ENCODE measurements around the gene RHOT2. TPM values are rescaled to one million over a fixed set of nuclear protein-coding genes. Genes with fewer than 3 reads are reported as not detected.
A peak's percentile ranks its signal among the peaks of the same experiment; 100 is the strongest.

The RHOT2 gene
- total and polyA plus RNA-seq, 2 of the 8 experiments (the other 6 are each of a cell fraction or from before 2014, with no cell fraction given): 149 to 194 TPM

- H2BK120ac ChIP-seq (replicated peaks; ENCODE audit: low read depth, low read length): no peak overlapping the region
- ChIA-PET CTCF (ENCODE audit: partially characterized antibody) (interaction anchor here (0.7 to 12.0 kb wide), 9 partner anchors 8 to 94 kb away, joined by 3 to 75 read pairs (median 5); partner anchors contain the start of genes RHOT2 and WDR24), POLR2A (ENCODE audit: partially characterized antibody) (interaction anchor here (1.2 to 13.3 kb wide), 19 partner anchors 8 to 127 kb away, joined by 3 to 214 read pairs (median 6); partner anchors contain the start of genes ANTKMT, CCDC78, JMJD8 and METTL26)
- no peak overlapping the region for H2AFZ ChIP-seq (ENCODE audit: low read length)
- peaks cover 12% of the 10 kb centered on the region for H3K23me2 ChIP-seq (ENCODE audit: low read depth, low read length)
- H2BK5ac ChIP-seq (ENCODE audit: low read depth, low read length): no peak overlapping the region
- no peak overlapping the region for H3K14ac ChIP-seq (ENCODE audit: insufficient read length)
- peak overlapping the region; percentile 96; the same call in 1 of the 2 replicates for H2BK12ac ChIP-seq (ENCODE audit: low read depth, low read length)
- WGBS, 2 experiments (ENCODE audit: extremely low coverage in 1 of 2, insufficient coverage in 1 of 2, insufficient read length in 1 of 2, insufficient replicate concordance in 2 of 2, low coverage in 1 of 2, low lambda C conversion rate in 2 of 2, missing lambda C conversion rate in 1 of 2): 89% methylated on average over 14 of the region's 25 CpGs; no CpG with 5 or more reads in 1 of the 2 experiments
- no peak for FAIRE-seq
- peaks cover 4 to 21% of the 10 kb centered on the region in 2 experiments for H4K20me1 ChIP-seq (replicated peaks in 1 of 2; ENCODE audit: control insufficient read depth in 1 of 2, insufficient read depth in 2 of 2, low read length in 2 of 2)
- peaks cover 0 to 1% of the 10 kb centered on the region in 2 experiments; a peak in 1 of 4 replicates for H3K79me2 ChIP-seq (ENCODE audit: control insufficient read depth in 1 of 2, insufficient read depth in 2 of 2, low read length in 2 of 2)
- H3K18ac ChIP-seq (ENCODE audit: extremely low read depth, low read length): peak overlapping the region; percentile 48; the same call in 1 of the 2 replicates
- H3K27me3 ChIP-seq (replicated peaks in 1 of 4; ENCODE audit: control insufficient read depth in 3 of 4, extremely low read depth in 1 of 4, insufficient read depth in 3 of 4, low read length in 3 of 4): peaks cover 0 to 2% (median 0%) of the 10 kb centered on the region in 4 experiments; a peak in 2 of 7 replicates
- peak overlapping the region; percentile 79 to 99 for H3K4me2 ChIP-seq (ENCODE audit: insufficient read depth in 1 of 2, low read depth in 2 of 2, low read length in 2 of 2)
- peaks cover 9 to 27% (median 19%) of the 10 kb centered on the region in 4 experiments; a peak in 7 of 8 replicates for H3K36me3 ChIP-seq (ENCODE audit: control insufficient read depth in 2 of 4, insufficient read depth in 4 of 4, low read length in 3 of 4)
- peak overlapping the region; percentile 69 for H3K4ac ChIP-seq (replicated peaks; ENCODE audit: insufficient read length, low read depth, low read length)
- H4K91ac ChIP-seq (replicated peaks; ENCODE audit: insufficient read length, low read length): peak overlapping the region; percentile 52
- peaks cover under 1% of the 10 kb centered on the region; the same call in 1 of the 2 replicates for H3K79me1 ChIP-seq (ENCODE audit: low read depth, low read length)
- H3K23ac ChIP-seq (ENCODE audit: insufficient read length): no peak overlapping the region
- peaks cover 0 to 33% (median 25%) of the 10 kb centered on the region in 4 experiments; a peak in 6 of 7 replicates for H3K4me1 ChIP-seq (replicated peaks in 1 of 4; ENCODE audit: control insufficient read depth in 3 of 4, insufficient read depth in 4 of 4, low read length in 3 of 4)
- H3K56ac ChIP-seq (replicated peaks; ENCODE audit: insufficient read length, low read depth, low read length): no peak overlapping the region
- peak overlapping the region; percentile 61; the same call in 1 of the 2 replicates for H2BK20ac ChIP-seq (ENCODE audit: low read length)
- peak overlapping the region; percentile 75; the same call in 1 of the 2 replicates for H2AK5ac ChIP-seq (ENCODE audit: low read depth, low read length)
- H3K9me3 ChIP-seq (ENCODE audit: insufficient read depth in 2 of 2, low read depth in 1 of 2, low read length in 1 of 2): no peaks in the 10 kb centered on the region
- no peak overlapping the region; a peak in 1 of 7 replicates for H3K9ac ChIP-seq (replicated peaks in 1 of 4; ENCODE audit: extremely low read depth in 1 of 4, low read depth in 3 of 4, low read length in 3 of 4)
- H2BK15ac ChIP-seq (ENCODE audit: low read length): peak overlapping the region; percentile 92; the same call in 1 of the 2 replicates
- H3K27ac ChIP-seq (ENCODE audit: low read depth, low read length): no peak overlapping the region
- DNase-seq (ENCODE audit: low read depth in 1 of 2, low spot score in 2 of 2): peak in 1 of 2 experiments; percentile 55
- H3K4me3 ChIP-seq (ENCODE audit: extremely low read depth in 1 of 4, insufficient read depth in 2 of 4, low read depth in 3 of 4, low read length in 4 of 4): peak overlapping the region; percentile 29 to 74 (median 48); a peak in 6 of 8 replicates
- H4K5ac ChIP-seq (ENCODE audit: insufficient read length, low read depth, low read length): no peak overlapping the region
- no peak overlapping the region for H4K8ac ChIP-seq (ENCODE audit: extremely low read depth, insufficient read depth, low read length)
- TF ChIP-seq CREB1 (IDR thresholded peaks at IDR 0.05): no peak
- TF ChIP-seq SIN3A (conservative IDR thresholded peaks at IDR 0.05 in 1 of 2, IDR thresholded peaks at IDR 0.05 in 1 of 2; ENCODE audit: low read depth in 1 of 2, low read length in 2 of 2): no peak
- TF ChIP-seq MAX (IDR thresholded peaks at IDR 0.05): no peak
- TF ChIP-seq POLR2A (IDR thresholded peaks at IDR 0.05; ENCODE audit: control extremely low read depth in 1 of 2, low read depth in 2 of 2, low read length in 2 of 2): no peak
- TF ChIP-seq CBX8 (IDR thresholded peaks at IDR 0.05; ENCODE audit: borderline replicate concordance, low read depth, low read length): no peak
- TF ChIP-seq HDAC2 (IDR thresholded peaks at IDR 0.05; ENCODE audit: borderline replicate concordance in 1 of 2, low read depth in 2 of 2, low read length in 2 of 2): no peak
- TF ChIP-seq CTCF (IDR thresholded peaks at IDR 0.05; ENCODE audit: control extremely low read depth in 1 of 3, insufficient read depth in 1 of 3, low read depth in 1 of 3, low read length in 3 of 3): no peak
These were observed 8.1 kb downstream of the RHOT2 start for GRCh38 chr16:675884-676564.

Data from H1 (cell line).